ENCODE results near the gene NTRK1. TPM values are rescaled to one million over a fixed set of nuclear protein-coding genes. Genes with fewer than 3 reads are reported as not detected.

Gene NTRK1
- total and polyA plus RNA-seq, 2 donors (not counting 1 experiment from before 2014, with no cell fraction given), result not detected

DNA sequence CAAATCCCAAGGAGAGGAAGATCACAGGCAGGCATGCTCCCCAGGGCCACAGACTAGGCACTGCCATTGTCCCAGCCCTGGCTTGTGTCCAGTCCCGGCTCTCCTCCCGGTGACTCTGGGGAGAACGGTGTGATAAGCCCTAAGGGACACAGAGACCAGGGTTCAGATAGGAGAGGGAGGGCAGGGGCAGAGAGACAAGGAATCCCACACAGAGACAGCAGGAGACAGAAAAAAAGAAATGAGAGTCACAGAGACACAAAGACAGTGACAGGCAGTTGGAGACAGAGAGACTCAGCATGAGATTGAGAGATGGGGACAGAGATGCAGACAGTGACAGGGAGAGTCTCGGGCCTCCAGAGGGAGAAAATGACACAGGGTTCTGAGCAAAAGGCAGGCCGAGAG lies 2.1 kb upstream of the NTRK1 start:
- Histone ChIP-seq H3K27me3 (ENCODE audit: control insufficient read depth, insufficient read depth, low read length) (peaks cover 72% of the 10 kb centered on the region), H3K4me3 (replicated peaks in 1 of 4; ENCODE audit: control extremely low read depth in 1 of 4, insufficient read depth in 1 of 4, low read depth in 3 of 4, low read length in 4 of 4) (peak overlapping the region in 1 of 4 experiments; percentile 47), H3K9me3 (ENCODE audit: control insufficient read depth, insufficient read depth, low read depth, low read length) (no peaks in the 10 kb centered on the region), H3K79me2 (ENCODE audit: control insufficient read depth, insufficient read depth, low read length) (no peaks in the 10 kb centered on the region), H3K27ac (ENCODE audit: insufficient read depth, low read length) (no peak overlapping the region), H3K9ac (ENCODE audit: insufficient read depth, low read length) (no peak overlapping the region), H3K4me1 (ENCODE audit: control insufficient read depth, extremely low read depth, insufficient read depth, low read length) (peaks cover 8% of the 10 kb centered on the region), H2AFZ (ENCODE audit: low read length) (no peak overlapping the region), H4K20me1 (ENCODE audit: control insufficient read depth, extremely low read depth, insufficient read depth, low read length) (no peaks in the 10 kb centered on the region), H3K4me2 (ENCODE audit: extremely low read depth, insufficient read depth, low read length) (peak overlapping the region; percentile 44), H3K36me3 (ENCODE audit: control insufficient read depth, insufficient read depth, low read length) (no peaks in the 10 kb centered on the region)
- peak; percentile 56 for TF ChIP-seq EZH2 (IDR thresholded peaks at IDR 0.05; ENCODE audit: low read length, missing control alignments)
- TF ChIP-seq, protein P1, sequence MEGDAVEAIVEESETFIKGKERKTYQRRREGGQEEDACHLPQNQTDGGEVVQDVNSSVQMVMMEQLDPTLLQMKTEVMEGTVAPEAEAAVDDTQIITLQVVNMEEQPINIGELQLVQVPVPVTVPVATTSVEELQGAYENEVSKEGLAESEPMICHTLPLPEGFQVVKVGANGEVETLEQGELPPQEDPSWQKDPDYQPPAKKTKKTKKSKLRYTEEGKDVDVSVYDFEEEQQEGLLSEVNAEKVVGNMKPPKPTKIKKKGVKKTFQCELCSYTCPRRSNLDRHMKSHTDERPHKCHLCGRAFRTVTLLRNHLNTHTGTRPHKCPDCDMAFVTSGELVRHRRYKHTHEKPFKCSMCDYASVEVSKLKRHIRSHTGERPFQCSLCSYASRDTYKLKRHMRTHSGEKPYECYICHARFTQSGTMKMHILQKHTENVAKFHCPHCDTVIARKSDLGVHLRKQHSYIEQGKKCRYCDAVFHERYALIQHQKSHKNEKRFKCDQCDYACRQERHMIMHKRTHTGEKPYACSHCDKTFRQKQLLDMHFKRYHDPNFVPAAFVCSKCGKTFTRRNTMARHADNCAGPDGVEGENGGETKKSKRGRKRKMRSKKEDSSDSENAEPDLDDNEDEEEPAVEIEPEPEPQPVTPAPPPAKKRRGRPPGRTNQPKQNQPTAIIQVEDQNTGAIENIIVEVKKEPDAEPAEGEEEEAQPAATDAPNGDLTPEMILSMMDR (conservative IDR thresholded peaks at IDR 0.05 in 1 of 2, IDR thresholded peaks at IDR 0.05 in 1 of 2; ENCODE audit: low read depth in 1 of 2, low read length in 2 of 2), result no peak
- DNase-seq (ENCODE audit: low read depth in 2 of 2), result no peak

DNA sequence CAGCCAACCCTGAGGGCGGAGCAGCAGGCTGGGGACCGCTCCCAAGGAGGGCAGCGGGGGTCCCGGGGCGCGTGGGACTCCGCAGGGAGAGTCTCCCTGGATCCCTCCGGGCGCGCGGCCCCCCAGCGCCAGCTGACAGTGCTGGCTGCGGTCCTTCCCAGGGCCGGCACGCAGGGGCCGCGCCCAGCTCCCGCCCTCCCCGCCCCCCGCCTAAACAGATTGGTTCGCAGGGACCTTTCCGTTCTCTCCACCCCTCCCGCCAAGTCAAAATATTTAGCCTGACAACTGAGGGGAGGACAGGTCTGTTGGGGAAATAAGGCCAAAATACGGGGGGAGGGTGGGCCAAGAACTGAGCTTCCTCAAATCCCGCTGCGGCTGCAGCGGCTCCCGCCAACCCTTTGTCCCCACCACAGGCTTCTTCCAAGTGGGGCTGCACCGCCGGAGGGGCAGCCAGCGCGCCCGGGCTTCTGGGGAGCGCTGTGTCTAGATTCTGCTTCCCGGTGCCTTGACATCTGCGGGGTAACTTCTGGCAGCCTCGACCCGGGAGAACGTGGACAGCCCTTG lies 1.6 kb upstream of the NTRK1 start, which contains the start of gene INSRR:
TSS of gene INSRR (minus strand) at position 159 of the 564 bp plus-strand sequence. CDS start 496 bp downstream, outside the sequence.
- Histone ChIP-seq H2AFZ (ENCODE audit: low read length) (peak within 1 kb of the TSS; percentile 35), H3K4me2 (ENCODE audit: extremely low read depth, insufficient read depth, low read length) (peak within 1 kb of the TSS; percentile 83), H4K20me1 (ENCODE audit: control insufficient read depth, extremely low read depth, insufficient read depth, low read length) (no peaks in the 10 kb centered on the region), H3K27me3 (ENCODE audit: control insufficient read depth, insufficient read depth, low read length) (peaks cover 73% of the 10 kb centered on the region), H3K4me1 (ENCODE audit: control insufficient read depth, extremely low read depth, insufficient read depth, low read length) (peaks cover 8% of the 10 kb centered on the region), H3K27ac (ENCODE audit: insufficient read depth, low read length) (no peak within 1 kb of the TSS), H3K36me3 (ENCODE audit: control insufficient read depth, insufficient read depth, low read length) (no peaks in the 10 kb centered on the region), H3K9me3 (ENCODE audit: control insufficient read depth, insufficient read depth, low read depth, low read length) (no peaks in the 10 kb centered on the region), H3K4me3 (replicated peaks in 1 of 4; ENCODE audit: control extremely low read depth in 1 of 4, insufficient read depth in 1 of 4, low read depth in 3 of 4, low read length in 4 of 4) (peak within 1 kb of the TSS; percentile 10 to 47 (median 30)), H3K79me2 (ENCODE audit: control insufficient read depth, insufficient read depth, low read length) (no peaks in the 10 kb centered on the region), H3K9ac (ENCODE audit: insufficient read depth, low read length) (no peak within 1 kb of the TSS)
- peak; percentile 47 for TF ChIP-seq EZH2 (IDR thresholded peaks at IDR 0.05; ENCODE audit: low read length, missing control alignments)
- TF ChIP-seq, protein P1 (conservative IDR thresholded peaks at IDR 0.05 in 1 of 2, IDR thresholded peaks at IDR 0.05 in 1 of 2; ENCODE audit: low read depth in 1 of 2, low read length in 2 of 2), result no peak
- peak in 1 of 2 donors; percentile 5 for DNase-seq (ENCODE audit: low read depth in 2 of 2)

DNA sequence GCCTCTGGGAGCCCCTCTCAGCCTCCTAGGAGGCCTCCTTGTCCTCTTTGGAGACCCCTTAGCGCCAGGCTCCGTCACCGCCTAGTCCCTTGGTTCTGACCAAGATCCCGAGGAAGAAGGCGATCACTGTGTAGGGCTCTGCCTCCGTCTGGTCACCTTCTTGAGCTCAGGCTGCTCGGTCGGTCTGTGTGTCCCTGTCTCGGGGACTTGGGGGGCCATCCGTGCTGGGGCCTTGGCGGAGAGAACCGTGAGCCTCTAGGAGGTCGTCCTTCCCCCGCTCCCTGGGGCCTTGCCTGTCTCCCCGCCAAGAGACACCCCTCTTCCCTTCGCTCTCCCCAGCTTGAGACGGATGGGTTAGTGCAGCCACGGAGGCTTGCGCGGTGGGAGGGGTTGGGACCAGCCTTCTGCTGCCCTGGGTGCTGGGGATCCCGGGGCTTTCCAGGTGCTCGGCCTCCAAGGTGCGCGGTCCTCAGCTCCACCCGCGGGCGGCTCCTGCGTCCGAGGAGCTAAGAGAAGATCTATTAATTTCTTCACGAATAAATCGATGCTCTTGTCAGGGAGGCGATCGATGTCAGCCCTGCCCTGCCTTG lies 1.0 kb upstream of the NTRK1 start:
- H3K4me2 ChIP-seq (ENCODE audit: extremely low read depth, insufficient read depth, low read length), result peak overlapping the region; percentile 83
- peaks cover 8% of the 10 kb centered on the region for H3K4me1 ChIP-seq (ENCODE audit: control insufficient read depth, extremely low read depth, insufficient read depth, low read length)
- peak; percentile 23 for TF ChIP-seq EZH2 (IDR thresholded peaks at IDR 0.05; ENCODE audit: low read length, missing control alignments)
- TF ChIP-seq, protein P1 (conservative IDR thresholded peaks at IDR 0.05 in 1 of 2, IDR thresholded peaks at IDR 0.05 in 1 of 2; ENCODE audit: low read depth in 1 of 2, low read length in 2 of 2), result no peak
- H3K9ac ChIP-seq (ENCODE audit: insufficient read depth, low read length), result no peak overlapping the region
- H3K9me3 ChIP-seq (ENCODE audit: control insufficient read depth, insufficient read depth, low read depth, low read length), result no peaks in the 10 kb centered on the region
- no peak overlapping the region for H3K27ac ChIP-seq (ENCODE audit: insufficient read depth, low read length)
- H3K27me3 ChIP-seq (ENCODE audit: control insufficient read depth, insufficient read depth, low read length), result peaks cover 75% of the 10 kb centered on the region
- peak overlapping the region; percentile 10 to 47 (median 30) for H3K4me3 ChIP-seq (replicated peaks in 1 of 4; ENCODE audit: control extremely low read depth in 1 of 4, insufficient read depth in 1 of 4, low read depth in 3 of 4, low read length in 4 of 4)
- H3K36me3 ChIP-seq (ENCODE audit: control insufficient read depth, insufficient read depth, low read length), result no peaks in the 10 kb centered on the region
- H4K20me1 ChIP-seq (ENCODE audit: control insufficient read depth, extremely low read depth, insufficient read depth, low read length), result no peaks in the 10 kb centered on the region
- no peaks in the 10 kb centered on the region for H3K79me2 ChIP-seq (ENCODE audit: control insufficient read depth, insufficient read depth, low read length)
- peak overlapping the region; percentile 35 for H2AFZ ChIP-seq (ENCODE audit: low read length)
- peak; percentile 10 to 20 for DNase-seq (ENCODE audit: low read depth in 2 of 2)
